HepG2 (cell line): ENCODE data around the gene TLDC2. TPM values are rescaled to one million over a fixed set of nuclear protein-coding genes. Genes with fewer than 3 reads are reported as not detected.
A peak's percentile ranks its signal among the peaks of the same experiment; 100 is the strongest.

Source experiments
- ATM ChIP-seq: fragments of 450-650 bp; IDR thresholded peaks from 2 replicates; pipeline ENCODE4 v1.7.1; 2017; ENCODE audit warnings: mild to moderate bottlenecking, borderline replicate concordance
- GABPB1 ChIP-seq: IDR thresholded peaks from 2 replicates; pipeline ENCODE4 v1.6.1; 2016; ENCODE audit warnings: mild to moderate bottlenecking, missing genetic modification reagents, moderate library complexity, missing compliant biosample characterization
- IKZF1 ChIP-seq: fragments of 450-650 bp; IDR thresholded peaks from 2 replicates; pipeline ENCODE4 v1.7.1; 2016
- KDM2A ChIP-seq: sonication (generic); formaldehyde crosslinking; IDR thresholded peaks from 2 replicates; pipeline ENCODE4 v1.4.0; 2020; ENCODE audit warnings: low read depth, missing genetic modification reagents, borderline replicate concordance
- MED1 ChIP-seq: sonication (generic); formaldehyde crosslinking; IDR thresholded peaks from 2 replicates; pipeline ENCODE4 v1.4.0; 2020; ENCODE audit warnings: missing genetic modification reagents
- REST ChIP-seq, 2 experiments: IDR thresholded peaks; 2 replicates each; pipeline ENCODE4 v1.6.1; 2011 to 2012; ENCODE audit warnings: low read length in 2 of 2, borderline replicate concordance in 1 of 2, low read depth in 1 of 2, mild to moderate bottlenecking in 1 of 2, moderate library complexity in 1 of 2
- STAT6 ChIP-seq: sonication (generic); formaldehyde crosslinking; IDR thresholded peaks from 2 replicates; pipeline ENCODE4 v1.4.0; 2020; ENCODE audit warnings: missing genetic modification reagents, mild to moderate bottlenecking, borderline replicate concordance
- XRCC5 ChIP-seq: fragments of 200-400 bp; formaldehyde crosslinking; optimal IDR thresholded peaks from 2 replicates; pipeline ENCODE3; 2017; ENCODE audit warnings: mild to moderate bottlenecking, low read length
- ZC3H13 ChIP-seq: sonication (generic); formaldehyde crosslinking; IDR thresholded peaks from 2 replicates; pipeline ENCODE4 v1.8.1; 2023; ENCODE audit warnings: mild to moderate bottlenecking, missing genetic modification reagents, moderate library complexity
- ZFP91 ChIP-seq: sonication (generic); formaldehyde crosslinking; IDR thresholded peaks from 2 replicates; pipeline ENCODE4 v1.9.0; 2022; ENCODE audit warnings: missing genetic modification reagents, mild to moderate bottlenecking, borderline replicate concordance
- polyA plus RNA-seq, 8 experiments: library from polyadenylated mRNA; depleted of rRNA in 3 of 8; stranded (reverse) in 7 of 8; unstranded in 1 of 8; fragments of >200 nt; fragmentation: Illumina TruSeq in 4 of 8; extraction: Trizol in 4 of 8; gene quantifications; 2 replicates each; pipeline versions ENCODE4 v1.2.1 to v1.2.3, GENCODE V29; 2011 to 2016; ENCODE audit warnings: low read depth in 4 of 8, missing spikeins in 1 of 8, mixed read lengths in 1 of 8; ENCODE audit not compliant: insufficient read depth in 1 of 8
- total RNA-seq, 5 experiments: library from RNA; depleted of rRNA; stranded (reverse); fragments of >200 nt; fragmentation: Illumina TruSeq; extraction: Trizol; gene quantifications; 2 replicates each; pipeline ENCODE4 v1.2.3, GENCODE V29; 2016; ENCODE audit warnings: low read depth in 1 of 5
- TF ChIP-seq, protein P1 (sequence below): IDR thresholded peaks from 2 replicates; pipeline ENCODE4 v1.6.1; 2016
- TF ChIP-seq, protein P2 (sequence below): sonication (generic); formaldehyde crosslinking; IDR thresholded peaks from 2 replicates; pipeline ENCODE4 v1.4.0; 2020; ENCODE audit warnings: mild to moderate bottlenecking, missing genetic modification reagents, borderline replicate concordance

The TLDC2 gene
- total and polyA plus RNA-seq, 2 of the 13 experiments (the other 11 are each of a cell fraction or from before 2014, with no cell fraction given): 1.5 to 1.6 TPM

DNA sequence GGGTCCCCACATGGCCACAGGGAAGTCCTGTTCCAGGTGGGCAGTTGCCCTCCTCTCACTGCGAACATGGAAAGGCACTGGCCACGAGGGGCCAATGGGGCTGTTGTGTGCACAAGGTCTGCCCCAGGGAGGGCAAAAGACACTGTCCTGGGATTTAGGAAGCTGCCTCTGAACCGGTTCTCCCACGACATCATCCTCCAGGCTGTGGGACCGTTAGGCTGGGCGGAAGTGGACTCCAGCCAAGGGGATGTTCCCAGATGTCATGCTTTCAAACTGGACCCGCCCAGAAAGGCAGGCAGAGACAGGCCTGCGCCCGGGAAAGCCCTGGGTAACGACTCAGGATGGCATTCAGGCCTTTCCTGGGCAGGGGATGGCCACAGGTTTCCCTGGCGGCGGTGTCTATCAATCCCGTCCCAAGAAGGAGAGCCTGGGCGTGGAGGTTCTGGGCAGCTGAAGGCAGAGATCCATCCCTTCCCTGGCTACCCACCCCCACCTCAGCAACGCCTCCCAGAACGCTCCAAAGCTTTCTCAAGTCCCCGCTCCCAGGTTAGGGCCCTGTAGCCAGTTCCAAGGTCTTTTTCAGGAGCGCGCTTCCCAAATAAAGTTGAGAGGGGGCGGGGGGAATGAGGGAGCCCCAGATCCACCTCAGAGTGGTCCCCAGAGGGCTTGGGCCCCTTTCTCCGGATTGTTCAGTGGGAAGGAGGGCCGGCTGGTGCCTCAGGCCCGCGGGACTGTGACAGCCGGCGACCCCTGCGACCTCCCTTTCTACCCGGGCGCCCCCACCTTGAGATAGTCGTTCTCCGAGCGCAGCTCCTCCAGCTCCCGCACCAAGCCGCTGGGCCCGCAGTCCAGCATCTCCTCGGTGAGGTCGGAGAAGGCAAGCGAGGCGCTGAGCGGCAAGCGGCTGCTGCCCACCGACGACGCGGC, 13.8 kb upstream of the TLDC2 start (continued):
- TF ChIP-seq, protein P1, sequence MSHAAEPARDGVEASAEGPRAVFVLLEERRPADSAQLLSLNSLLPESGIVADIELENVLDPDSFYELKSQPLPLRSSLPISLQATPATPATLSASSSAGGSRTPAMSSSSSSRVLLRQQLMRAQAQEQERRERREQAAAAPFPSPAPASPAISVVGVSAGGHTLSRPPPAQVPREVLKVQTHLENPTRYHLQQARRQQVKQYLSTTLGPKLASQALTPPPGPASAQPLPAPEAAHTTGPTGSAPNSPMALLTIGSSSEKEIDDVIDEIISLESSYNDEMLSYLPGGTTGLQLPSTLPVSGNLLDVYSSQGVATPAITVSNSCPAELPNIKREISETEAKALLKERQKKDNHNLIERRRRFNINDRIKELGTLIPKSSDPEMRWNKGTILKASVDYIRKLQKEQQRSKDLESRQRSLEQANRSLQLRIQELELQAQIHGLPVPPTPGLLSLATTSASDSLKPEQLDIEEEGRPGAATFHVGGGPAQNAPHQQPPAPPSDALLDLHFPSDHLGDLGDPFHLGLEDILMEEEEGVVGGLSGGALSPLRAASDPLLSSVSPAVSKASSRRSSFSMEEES (CRISPR knock-in tag): 0 out of 2 replicates have a peak, but pooled peaks have one; percentile 16
- TF ChIP-seq, protein P2, sequence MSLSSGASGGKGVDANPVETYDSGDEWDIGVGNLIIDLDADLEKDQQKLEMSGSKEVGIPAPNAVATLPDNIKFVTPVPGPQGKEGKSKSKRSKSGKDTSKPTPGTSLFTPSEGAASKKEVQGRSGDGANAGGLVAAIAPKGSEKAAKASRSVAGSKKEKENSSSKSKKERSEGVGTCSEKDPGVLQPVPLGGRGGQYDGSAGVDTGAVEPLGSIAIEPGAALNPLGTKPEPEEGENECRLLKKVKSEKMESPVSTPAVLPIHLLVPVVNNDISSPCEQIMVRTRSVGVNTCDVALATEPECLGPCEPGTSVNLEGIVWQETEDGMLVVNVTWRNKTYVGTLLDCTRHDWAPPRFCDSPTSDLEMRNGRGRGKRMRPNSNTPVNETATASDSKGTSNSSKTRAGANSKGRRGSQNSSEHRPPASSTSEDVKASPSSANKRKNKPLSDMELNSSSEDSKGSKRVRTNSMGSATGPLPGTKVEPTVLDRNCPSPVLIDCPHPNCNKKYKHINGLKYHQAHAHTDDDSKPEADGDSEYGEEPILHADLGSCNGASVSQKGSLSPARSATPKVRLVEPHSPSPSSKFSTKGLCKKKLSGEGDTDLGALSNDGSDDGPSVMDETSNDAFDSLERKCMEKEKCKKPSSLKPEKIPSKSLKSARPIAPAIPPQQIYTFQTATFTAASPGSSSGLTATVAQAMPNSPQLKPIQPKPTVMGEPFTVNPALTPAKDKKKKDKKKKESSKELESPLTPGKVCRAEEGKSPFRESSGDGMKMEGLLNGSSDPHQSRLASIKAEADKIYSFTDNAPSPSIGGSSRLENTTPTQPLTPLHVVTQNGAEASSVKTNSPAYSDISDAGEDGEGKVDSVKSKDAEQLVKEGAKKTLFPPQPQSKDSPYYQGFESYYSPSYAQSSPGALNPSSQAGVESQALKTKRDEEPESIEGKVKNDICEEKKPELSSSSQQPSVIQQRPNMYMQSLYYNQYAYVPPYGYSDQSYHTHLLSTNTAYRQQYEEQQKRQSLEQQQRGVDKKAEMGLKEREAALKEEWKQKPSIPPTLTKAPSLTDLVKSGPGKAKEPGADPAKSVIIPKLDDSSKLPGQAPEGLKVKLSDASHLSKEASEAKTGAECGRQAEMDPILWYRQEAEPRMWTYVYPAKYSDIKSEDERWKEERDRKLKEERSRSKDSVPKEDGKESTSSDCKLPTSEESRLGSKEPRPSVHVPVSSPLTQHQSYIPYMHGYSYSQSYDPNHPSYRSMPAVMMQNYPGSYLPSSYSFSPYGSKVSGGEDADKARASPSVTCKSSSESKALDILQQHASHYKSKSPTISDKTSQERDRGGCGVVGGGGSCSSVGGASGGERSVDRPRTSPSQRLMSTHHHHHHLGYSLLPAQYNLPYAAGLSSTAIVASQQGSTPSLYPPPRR (CRISPR knock-in tag): no peak
- no peak for TF ChIP-seq IKZF1
- TF ChIP-seq ZC3H13 (CRISPR knock-in tag): 0 out of 2 replicates have a peak, but pooled peaks have one; percentile 10
- peak; percentile 85; the same call in 1 of the 2 replicates for TF ChIP-seq ZFP91 (CRISPR knock-in tag)
- TF ChIP-seq STAT6 (CRISPR knock-in tag): no peak
- TF ChIP-seq MED1 (CRISPR knock-in tag): peak; percentile 46; the same call in 1 of the 2 replicates
- TF ChIP-seq GABPB1 (CRISPR knock-in tag): peak; percentile 75
- no peak for TF ChIP-seq ATM
- TF ChIP-seq REST (IDR thresholded peaks at IDR 0.05; ENCODE audit: borderline replicate concordance in 1 of 2, low read depth in 1 of 2, low read length in 2 of 2): no peak
- peak; percentile 62 for TF ChIP-seq KDM2A (CRISPR knock-in tag)
- TF ChIP-seq XRCC5: peak; percentile 37
